Loucy (cell line): ENCODE data around the gene CYTH3.

ENCODE experiments used
- H2AFZ ChIP-seq: fragments of 200-600 bp; sonication (generic); 2 replicates; pipeline ENCODE4 v1.6.0; 2016; ENCODE audit warnings: antibody characterized with exemption, mild to moderate bottlenecking, low read length, moderate library complexity
- H3F3A ChIP-seq: fragments of 200-600 bp; 2 replicates; pipeline ENCODE4 v1.6.0; 2016; ENCODE audit warnings: antibody characterized with exemption, low read depth, mild to moderate bottlenecking
- H3K27me3 ChIP-seq: fragments of 200-600 bp; sonication (generic); 2 replicates; pipeline ENCODE4 v1.6.1; 2014; ENCODE audit warnings: low read length, mild to moderate bottlenecking; ENCODE audit not compliant: insufficient read depth, poor library complexity, severe bottlenecking
- H3K36me3 ChIP-seq: fragments of 200-600 bp; sonication (generic); 2 replicates; pipeline ENCODE4 v1.6.1; 2016; ENCODE audit warnings: low read length; ENCODE audit not compliant: insufficient read depth
- H3K4me1 ChIP-seq: fragments of 200-600 bp; sonication (generic); 2 replicates; pipeline ENCODE4 v1.5.1; 2014; ENCODE audit warnings: low read length, mild to moderate bottlenecking; ENCODE audit not compliant: insufficient read depth, poor library complexity, severe bottlenecking
- H3K4me2 ChIP-seq: fragments of 200-600 bp; sonication (generic); 2 replicates; pipeline ENCODE4 v1.6.0; 2014; ENCODE audit warnings: antibody characterized with exemption, low read length, low read depth, mild to moderate bottlenecking; ENCODE audit not compliant: poor library complexity, severe bottlenecking
- H3K4me3 ChIP-seq: fragments of 200-600 bp; sonication (generic); 2 replicates; pipeline ENCODE4 v1.5.1; 2014; ENCODE audit warnings: low read length, mild to moderate bottlenecking, mixed read lengths; ENCODE audit not compliant: poor library complexity, severe bottlenecking
- H3K79me2 ChIP-seq: fragments of 200-600 bp; sonication (generic); 2 replicates; pipeline ENCODE4 v1.6.1; 2014; ENCODE audit warnings: low read length; ENCODE audit not compliant: insufficient read depth
- H3K9ac ChIP-seq: fragments of 200-600 bp; sonication (generic); 2 replicates; pipeline ENCODE4 v1.6.0; 2014; ENCODE audit warnings: mild to moderate bottlenecking, low read depth, low read length, moderate library complexity; ENCODE audit not compliant: poor library complexity, severe bottlenecking
- H3K9me2 ChIP-seq: fragments of 200-600 bp; sonication (generic); replicated peaks from 2 replicates; pipeline ENCODE4 v1.6.1; 2016; ENCODE audit warnings: low read depth, low read length, mixed read lengths
- H3K9me3 ChIP-seq: fragments of 200-600 bp; sonication (generic); 2 replicates; pipeline ENCODE4 v1.6.1; 2014; ENCODE audit warnings: mild to moderate bottlenecking, antibody characterized with exemption, low read length, low read depth; ENCODE audit not compliant: insufficient read depth
- H4K20me1 ChIP-seq: fragments of 200-600 bp; sonication (generic); 2 replicates; pipeline ENCODE4 v1.6.0; 2014; ENCODE audit warnings: antibody characterized with exemption, low read length, mild to moderate bottlenecking; ENCODE audit not compliant: insufficient read depth, poor library complexity, severe bottlenecking
- CTCF ChIP-seq: fragments of 200-600 bp; sonication (generic); conservative IDR thresholded peaks from 2 replicates; pipeline ENCODE4 v1.5.1; 2014; ENCODE audit warnings: mild to moderate bottlenecking, antibody characterized with exemption, low read length
- EZH2phosphoT487 ChIP-seq: fragments of 200-600 bp; IDR thresholded peaks from 2 replicates; pipeline ENCODE4 v1.6.1; 2018; ENCODE audit warnings: antibody characterized with exemption, mild to moderate bottlenecking, moderate library complexity, borderline replicate concordance

The CYTH3 gene

GRCh38 chr7:6157685-6158423, 114.6 kb downstream of the CYTH3 start:
- Histone ChIP-seq H3K9me2 (no peaks in the 10 kb centered on the region), H3K4me2 (no peak overlapping the region), H3F3A (no peaks in the 10 kb centered on the region), H3K9ac (no peak overlapping the region), H3K4me1 (no peaks in the 10 kb centered on the region), H3K27me3 (no peaks in the 10 kb centered on the region), H2AFZ (no peak overlapping the region), H4K20me1 (peaks cover 3% of the 10 kb centered on the region), H3K36me3 (peaks cover 50% of the 10 kb centered on the region; the same call in 1 of the 2 replicates), H3K9me3 (no peaks in the 10 kb centered on the region), H3K4me3 (no peak overlapping the region), H3K79me2 (no peaks in the 10 kb centered on the region)
- TF ChIP-seq CTCF = no peak
- no peak for TF ChIP-seq EZH2phosphoT487

GRCh38 chr7:6156734-6157133, 115.7 kb downstream of the CYTH3 start:
- Histone ChIP-seq H4K20me1 (peaks cover 3% of the 10 kb centered on the region), H3K4me3 (no peak overlapping the region), H3K27me3 (no peaks in the 10 kb centered on the region), H3K9ac (no peak overlapping the region), H3K4me1 (no peaks in the 10 kb centered on the region), H3K79me2 (no peaks in the 10 kb centered on the region), H3K4me2 (no peak overlapping the region), H2AFZ (no peak overlapping the region), H3K9me2 (no peaks in the 10 kb centered on the region), H3K9me3 (no peaks in the 10 kb centered on the region), H3K36me3 (peaks cover 60% of the 10 kb centered on the region; the same call in 1 of the 2 replicates), H3F3A (no peaks in the 10 kb centered on the region)
- no peak for TF ChIP-seq EZH2phosphoT487
- TF ChIP-seq CTCF = no peak

GRCh38 chr7:6155596-6155995, 116.8 kb downstream of the CYTH3 start:
- H4K20me1 ChIP-seq = peaks cover 3% of the 10 kb centered on the region
- peaks cover 66% of the 10 kb centered on the region; the same call in 1 of the 2 replicates for H3K36me3 ChIP-seq
- no peaks in the 10 kb centered on the region for H3K79me2 ChIP-seq
- H3F3A ChIP-seq = no peaks in the 10 kb centered on the region
- H3K9ac ChIP-seq = no peak overlapping the region
- H2AFZ ChIP-seq = no peak overlapping the region
- H3K27me3 ChIP-seq = no peaks in the 10 kb centered on the region
- no peak overlapping the region for H3K4me3 ChIP-seq
- no peak overlapping the region for H3K4me2 ChIP-seq
- no peaks in the 10 kb centered on the region for H3K4me1 ChIP-seq
- H3K9me3 ChIP-seq = no peaks in the 10 kb centered on the region
- H3K9me2 ChIP-seq = no peaks in the 10 kb centered on the region
- TF ChIP-seq CTCF (no peak), EZH2phosphoT487 (no peak)
